ENCODE data around the gene TNC.

DNA sequence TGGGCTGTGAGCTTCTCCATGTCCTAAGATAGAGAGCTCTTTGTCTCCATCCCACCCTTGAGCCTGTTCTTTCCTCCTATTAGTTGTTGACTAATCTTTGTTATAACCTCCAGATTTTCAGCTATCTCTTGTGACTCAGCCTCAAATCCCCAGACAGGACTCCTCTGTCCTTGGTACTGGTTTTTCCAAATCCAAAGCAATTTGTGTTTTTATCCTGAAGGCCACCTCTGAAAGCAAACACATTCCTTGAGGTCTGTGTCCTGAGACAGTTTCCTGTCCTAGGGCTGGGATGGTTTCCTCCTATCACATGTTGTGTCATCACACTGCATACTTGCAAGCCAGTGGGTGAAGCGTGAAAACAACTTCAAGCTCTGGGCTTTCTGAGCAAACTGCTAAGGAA is 8.5 kb downstream of the TNC start:
- TF ChIP-seq CHD2 (IDR thresholded peaks at IDR 0.05; ENCODE audit: low read length, partially characterized antibody) (no peak), GABPA (IDR thresholded peaks at IDR 0.05; ENCODE audit: low read depth) (no peak), YY1 (IDR thresholded peaks at IDR 0.05; ENCODE audit: low read depth) (no peak), POLR2AphosphoS5 (IDR thresholded peaks at IDR 0.05; ENCODE audit: low read depth, low read length) (no peak), NRF1 (IDR thresholded peaks at IDR 0.05; ENCODE audit: low read depth, low read length) (no peak), RAD21 (IDR thresholded peaks at IDR 0.05; ENCODE audit: low read length) (no peak), JUND (IDR thresholded peaks at IDR 0.05) (peak; percentile 58; the same call in 1 of the 2 replicates)
- TF ChIP-seq, protein P1, sequence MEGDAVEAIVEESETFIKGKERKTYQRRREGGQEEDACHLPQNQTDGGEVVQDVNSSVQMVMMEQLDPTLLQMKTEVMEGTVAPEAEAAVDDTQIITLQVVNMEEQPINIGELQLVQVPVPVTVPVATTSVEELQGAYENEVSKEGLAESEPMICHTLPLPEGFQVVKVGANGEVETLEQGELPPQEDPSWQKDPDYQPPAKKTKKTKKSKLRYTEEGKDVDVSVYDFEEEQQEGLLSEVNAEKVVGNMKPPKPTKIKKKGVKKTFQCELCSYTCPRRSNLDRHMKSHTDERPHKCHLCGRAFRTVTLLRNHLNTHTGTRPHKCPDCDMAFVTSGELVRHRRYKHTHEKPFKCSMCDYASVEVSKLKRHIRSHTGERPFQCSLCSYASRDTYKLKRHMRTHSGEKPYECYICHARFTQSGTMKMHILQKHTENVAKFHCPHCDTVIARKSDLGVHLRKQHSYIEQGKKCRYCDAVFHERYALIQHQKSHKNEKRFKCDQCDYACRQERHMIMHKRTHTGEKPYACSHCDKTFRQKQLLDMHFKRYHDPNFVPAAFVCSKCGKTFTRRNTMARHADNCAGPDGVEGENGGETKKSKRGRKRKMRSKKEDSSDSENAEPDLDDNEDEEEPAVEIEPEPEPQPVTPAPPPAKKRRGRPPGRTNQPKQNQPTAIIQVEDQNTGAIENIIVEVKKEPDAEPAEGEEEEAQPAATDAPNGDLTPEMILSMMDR (IDR thresholded peaks at IDR 0.05) = no peak
- TF ChIP-seq, protein P2, sequence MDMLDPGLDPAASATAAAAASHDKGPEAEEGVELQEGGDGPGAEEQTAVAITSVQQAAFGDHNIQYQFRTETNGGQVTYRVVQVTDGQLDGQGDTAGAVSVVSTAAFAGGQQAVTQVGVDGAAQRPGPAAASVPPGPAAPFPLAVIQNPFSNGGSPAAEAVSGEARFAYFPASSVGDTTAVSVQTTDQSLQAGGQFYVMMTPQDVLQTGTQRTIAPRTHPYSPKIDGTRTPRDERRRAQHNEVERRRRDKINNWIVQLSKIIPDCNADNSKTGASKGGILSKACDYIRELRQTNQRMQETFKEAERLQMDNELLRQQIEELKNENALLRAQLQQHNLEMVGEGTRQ (IDR thresholded peaks at IDR 0.05; ENCODE audit: borderline replicate concordance, low read depth, low read length) = no peak

All from SK-N-SH (cell line).